Keratinocyte (primary cell): ENCODE results near the gene PRR5. TPM values are rescaled to one million over a fixed set of nuclear protein-coding genes. Genes with fewer than 3 reads are reported as not detected.

Experiments
- DNase-seq: peaks from one replicate; pipeline ENCODE4 v3.0.0-alpha.2; 2011; ENCODE audit warnings: low read depth, missing footprints, low spot score
- FAIRE-seq: peaks from 2 replicates; lab custom pipeline; 2011; peaks lifted over from hg19 to GRCh38; lab: Jason Lieb, UNC
- H2AFZ ChIP-seq: 2 replicates; pipeline ENCODE4 v1.6.0; 2012; ENCODE audit warnings: low read length, control low read depth, inconsistent platforms; ENCODE audit not compliant: control insufficient read depth
- H3K27ac ChIP-seq: 2 replicates; pipeline ENCODE4 v1.5.1; 2011; ENCODE audit warnings: low read length; ENCODE audit not compliant: control insufficient read depth, insufficient read depth
- H3K27me3 ChIP-seq: 3 replicates; pipeline ENCODE4 v1.6.0; 2011; ENCODE audit warnings: low read length; ENCODE audit not compliant: control insufficient read depth, insufficient read depth; ENCODE audit errors: extremely low read depth
- H3K36me3 ChIP-seq, 2 experiments: 2 replicates in 1 of 2; 3 replicates in 1 of 2; pipeline ENCODE4 v1.5.1; 2011; ENCODE audit warnings: low read length in 2 of 2, mild to moderate bottlenecking in 1 of 2; ENCODE audit not compliant: control insufficient read depth in 2 of 2, insufficient read depth in 2 of 2; ENCODE audit errors: extremely low read depth in 1 of 2
- H3K4me1 ChIP-seq: 3 replicates; pipeline ENCODE4 v1.5.1; 2011; ENCODE audit warnings: low read length; ENCODE audit not compliant: control insufficient read depth, insufficient read depth; ENCODE audit errors: extremely low read depth
- H3K4me2 ChIP-seq: 3 replicates; pipeline ENCODE4 v1.6.0; 2011; ENCODE audit warnings: low read depth, low read length; ENCODE audit not compliant: control insufficient read depth, insufficient read depth; ENCODE audit errors: extremely low read depth
- H3K4me3 ChIP-seq, 3 experiments: fragments of 200-600 bp in 1 of 3; sonication (generic) in 1 of 3; 2 replicates in 2 of 3; 3 replicates in 1 of 3; pipeline ENCODE4 v1.5.1; 2011 to 2016; ENCODE audit warnings: low read length in 3 of 3, mild to moderate bottlenecking in 3 of 3, control low read depth in 2 of 3, inconsistent platforms in 1 of 3, low read depth in 1 of 3, mixed read lengths in 1 of 3, mixed run types in 1 of 3, moderate library complexity in 1 of 3; ENCODE audit not compliant: control insufficient read depth in 2 of 3, insufficient read depth in 2 of 3; ENCODE audit errors: extremely low read depth in 1 of 3
- H3K79me2 ChIP-seq: 2 replicates; pipeline ENCODE4 v1.6.0; 2012; ENCODE audit warnings: low read length; ENCODE audit not compliant: control insufficient read depth, insufficient read depth
- H3K9ac ChIP-seq: 3 replicates; pipeline ENCODE4 v1.6.0; 2011; ENCODE audit warnings: low read length; ENCODE audit not compliant: control insufficient read depth, insufficient read depth; ENCODE audit errors: extremely low read depth
- H3K9me1 ChIP-seq: 3 replicates; pipeline ENCODE4 v1.6.0; 2011; ENCODE audit warnings: low read length; ENCODE audit not compliant: control insufficient read depth, insufficient read depth; ENCODE audit errors: extremely low read depth
- H3K9me3 ChIP-seq: 2 replicates; pipeline ENCODE4 v1.5.1; 2012; ENCODE audit warnings: low read depth, low read length; ENCODE audit not compliant: control insufficient read depth
- H4K20me1 ChIP-seq: 3 replicates; pipeline ENCODE4 v1.6.0; 2011; ENCODE audit warnings: low read length; ENCODE audit not compliant: control insufficient read depth, insufficient read depth; ENCODE audit errors: extremely low read depth
- CTCF ChIP-seq, 3 experiments: IDR thresholded peaks in 1 of 3; conservative IDR thresholded peaks in 1 of 3; optimal IDR thresholded peaks in 1 of 3; 2 replicates in 2 of 3; 3 replicates in 1 of 3; pipeline versions ENCODE3 to v1.5.1; 2011; ENCODE audit warnings: low read length in 3 of 3, mild to moderate bottlenecking in 3 of 3, moderate library complexity in 2 of 3, control low read depth in 1 of 3, inconsistent platforms in 1 of 3; ENCODE audit not compliant: insufficient read depth in 2 of 3; ENCODE audit errors: extremely low read depth in 1 of 3
- EZH2 ChIP-seq: IDR thresholded peaks from one replicate; pipeline ENCODE4 v1.6.1; 2012; ENCODE audit warnings: inconsistent platforms, mild to moderate bottlenecking, low read length, moderate library complexity
- dilution Hi-C: fragments of 300-500 bp; cut with MboI; formaldehyde crosslinking; loops from one replicate; pipeline ENCODE4 v1.7.0; 2020; ENCODE audit warnings: low sequenced_read_pairs; ENCODE audit not compliant: extremely low pct_ligation_motif_present
- polyA plus RNA-seq, 5 experiments: library from polyadenylated mRNA; depleted of rRNA in 3 of 5; stranded (reverse) in 3 of 5; stranded (forward) in 1 of 5; unstranded in 1 of 5; fragments of >200 nt; gene quantifications; 1 replicate in 1 of 5; 2 replicates in 3 of 5; 3 replicates in 1 of 5; pipeline versions ENCODE4 v1.2.1 to v1.2.3, GENCODE V29; 2011 to 2012; ENCODE audit warnings: missing spikeins in 2 of 5, low read depth in 1 of 5, low replicate concordance in 1 of 5

Gene PRR5
- polyA plus RNA-seq, 1 donor (not counting 4 experiments of a cell fraction or from before 2014, with no cell fraction given), result 9.1 TPM

GRCh38 chr22:44714703-44715350 lies 12.8 kb downstream of the PRR5 start:
- dilution Hi-C loops, result no loop called here
- no peak overlapping the region for H2AFZ ChIP-seq
- H3K27me3 ChIP-seq, result no peaks in the 10 kb centered on the region
- FAIRE-seq, result no peak
- H4K20me1 ChIP-seq, result peaks cover 9% of the 10 kb centered on the region
- TF ChIP-seq EZH2, result no peak
- no peak overlapping the region for H3K4me2 ChIP-seq
- peaks cover 9% of the 10 kb centered on the region for H3K4me1 ChIP-seq
- H3K79me2 ChIP-seq, result peaks cover 7% of the 10 kb centered on the region
- no peaks in the 10 kb centered on the region for H3K9me3 ChIP-seq
- H3K4me3 ChIP-seq, result no peak overlapping the region
- H3K9ac ChIP-seq, result no peak overlapping the region
- DNase-seq, result no peak
- H3K36me3 ChIP-seq, result peaks cover 9 to 11% of the 10 kb centered on the region in 2 experiments
- no peak overlapping the region for H3K27ac ChIP-seq
- no peaks in the 10 kb centered on the region for H3K9me1 ChIP-seq

GRCh38 chr22:44718418-44718817 lies 16.4 kb downstream of the PRR5 start:
- H3K27me3 ChIP-seq, result no peaks in the 10 kb centered on the region
- H3K4me3 ChIP-seq, result no peak overlapping the region
- no peak overlapping the region for H3K9ac ChIP-seq
- no peak overlapping the region for H3K4me2 ChIP-seq
- H3K9me3 ChIP-seq, result no peaks in the 10 kb centered on the region
- no peak for FAIRE-seq
- no peak for DNase-seq
- H4K20me1 ChIP-seq, result no peaks in the 10 kb centered on the region
- H3K4me1 ChIP-seq, result no peaks in the 10 kb centered on the region
- no peaks in the 10 kb centered on the region for H3K79me2 ChIP-seq
- TF ChIP-seq EZH2, result no peak
- TF ChIP-seq CTCF (optimal IDR thresholded peaks at IDR 0.05 in 1 of 3, IDR thresholded peaks at IDR 0.05 in 1 of 3, conservative IDR thresholded peaks at IDR 0.05 in 1 of 3; ENCODE audit: extremely low read depth in 1 of 3, insufficient read depth in 2 of 3, low read length in 3 of 3), result no peak
- H3K9me1 ChIP-seq, result no peaks in the 10 kb centered on the region
- no peak overlapping the region for H2AFZ ChIP-seq
- no peak overlapping the region for H3K27ac ChIP-seq
- dilution Hi-C loops, result no loop called here
- peaks cover 12 to 13% of the 10 kb centered on the region in 2 experiments for H3K36me3 ChIP-seq
